ENCODE results near the gene CMTM6. TPM values are rescaled to one million over a fixed set of nuclear protein-coding genes. Genes with fewer than 3 reads are reported as not detected.

The CMTM6 gene
- total and polyA plus RNA-seq, 2 of the 8 experiments (the other 6 are each of a cell fraction or from before 2014, with no cell fraction given) = 24.0 to 51.5 TPM

GRCh38 chr3:32487781-32488473 is 14.7 kb downstream of the CMTM6 start:
- Histone ChIP-seq H3K27ac (ENCODE audit: low read depth, low read length) (no peak overlapping the region), H3K4me3 (ENCODE audit: extremely low read depth in 1 of 4, insufficient read depth in 2 of 4, low read depth in 3 of 4, low read length in 4 of 4) (no peak overlapping the region), H2BK120ac (replicated peaks; ENCODE audit: low read depth, low read length) (no peak overlapping the region)

More at GRCh38 chr3:32487781-32488473, 14.7 kb downstream of the CMTM6 start:
- no peaks in the 10 kb centered on the region for H3K79me2 ChIP-seq (ENCODE audit: control insufficient read depth in 1 of 2, insufficient read depth in 2 of 2, low read length in 2 of 2)
- H2BK12ac ChIP-seq (ENCODE audit: low read depth, low read length) = no peak overlapping the region
- H3K9ac ChIP-seq (replicated peaks in 1 of 4; ENCODE audit: extremely low read depth in 1 of 4, low read depth in 3 of 4, low read length in 3 of 4) = no peak overlapping the region
- H2BK20ac ChIP-seq (ENCODE audit: low read length) = no peak overlapping the region
- H4K91ac ChIP-seq (replicated peaks; ENCODE audit: insufficient read length, low read length) = no peak overlapping the region
- H3K14ac ChIP-seq (ENCODE audit: insufficient read length) = no peak overlapping the region
- H3K23me2 ChIP-seq (ENCODE audit: low read depth, low read length) = no peaks in the 10 kb centered on the region
- H4K5ac ChIP-seq (ENCODE audit: insufficient read length, low read depth, low read length) = no peak overlapping the region
- no peaks in the 10 kb centered on the region for H3K27me3 ChIP-seq (replicated peaks in 1 of 4; ENCODE audit: control insufficient read depth in 3 of 4, extremely low read depth in 1 of 4, insufficient read depth in 3 of 4, low read length in 3 of 4)
- no peak overlapping the region for H3K23ac ChIP-seq (ENCODE audit: insufficient read length)
- ChIA-PET CTCF (ENCODE audit: partially characterized antibody) (interaction anchor here (0.7 to 1.3 kb wide), 5 partner anchors 11 to 113 kb away, joined by 3 to 4 read pairs (median 3); no protein-coding TSS in a partner anchor), POLR2A (ENCODE audit: partially characterized antibody) (no interaction called here)
- H3K56ac ChIP-seq (replicated peaks; ENCODE audit: insufficient read length, low read depth, low read length) = no peak overlapping the region
- H3K9me3 ChIP-seq (ENCODE audit: insufficient read depth in 2 of 2, low read depth in 1 of 2, low read length in 1 of 2) = no peaks in the 10 kb centered on the region
- no peak overlapping the region for H3K4ac ChIP-seq (replicated peaks; ENCODE audit: insufficient read length, low read depth, low read length)
- no peak overlapping the region for H2BK5ac ChIP-seq (ENCODE audit: low read depth, low read length)
- DNase-seq (ENCODE audit: low read depth in 1 of 2, low spot score in 2 of 2) (no peak), FAIRE-seq (no peak)
- no peak overlapping the region for H3K18ac ChIP-seq (ENCODE audit: extremely low read depth, low read length)
- H2AK5ac ChIP-seq (ENCODE audit: low read depth, low read length) = no peak overlapping the region
- no peaks in the 10 kb centered on the region for H3K4me1 ChIP-seq (replicated peaks in 1 of 4; ENCODE audit: control insufficient read depth in 3 of 4, insufficient read depth in 4 of 4, low read length in 3 of 4)
- 88% methylated on average over 3 of the region's 3 CpGs; no CpG with 5 or more reads in 1 of the 2 experiments for WGBS, 2 experiments (ENCODE audit: extremely low coverage in 1 of 2, insufficient coverage in 1 of 2, insufficient read length in 1 of 2, insufficient replicate concordance in 2 of 2, low coverage in 1 of 2, low lambda C conversion rate in 2 of 2, missing lambda C conversion rate in 1 of 2)
- TF ChIP-seq SIRT6 (IDR thresholded peaks at IDR 0.05; ENCODE audit: low read length) (no peak), KDM5A (IDR thresholded peaks at IDR 0.05; ENCODE audit: low read length) (no peak), BACH1 (IDR thresholded peaks at IDR 0.05; ENCODE audit: low read length) (no peak), TAF7 (optimal IDR thresholded peaks at IDR 0.05; ENCODE audit: borderline replicate concordance, low read depth, low read length) (no peak), POLR2AphosphoS5 (IDR thresholded peaks at IDR 0.05; ENCODE audit: low read depth, low read length) (no peak), CBX8 (IDR thresholded peaks at IDR 0.05; ENCODE audit: borderline replicate concordance, low read depth, low read length) (no peak), SIN3A (conservative IDR thresholded peaks at IDR 0.05 in 1 of 2, IDR thresholded peaks at IDR 0.05 in 1 of 2; ENCODE audit: low read depth in 1 of 2, low read length in 2 of 2) (no peak), SP4 (IDR thresholded peaks at IDR 0.05; ENCODE audit: low read length) (no peak), TEAD4 (IDR thresholded peaks at IDR 0.05; ENCODE audit: low read depth, low read length) (no peak), ZNF274 (IDR thresholded peaks at IDR 0.05; ENCODE audit: borderline replicate concordance, extremely low read depth, low read length) (no peak), EZH2 (IDR thresholded peaks at IDR 0.05; ENCODE audit: low read depth, low read length, severe bottlenecking) (no peak), TCF12 (IDR thresholded peaks at IDR 0.05; ENCODE audit: low read depth, low read length) (no peak), FOSL1 (IDR thresholded peaks at IDR 0.05; ENCODE audit: insufficient read depth, low read depth, low read length) (no peak), SUZ12 (IDR thresholded peaks at IDR 0.05; ENCODE audit: low read length) (no peak)
- H2BK15ac ChIP-seq (ENCODE audit: low read length) = no peak overlapping the region
- H3K36me3 ChIP-seq (ENCODE audit: control insufficient read depth in 2 of 4, insufficient read depth in 4 of 4, low read length in 3 of 4) = peaks cover 0 to 9% (median 3%) of the 10 kb centered on the region in 4 experiments; a peak in 2 of 8 replicates
- no peak overlapping the region for H3K4me2 ChIP-seq (ENCODE audit: insufficient read depth in 1 of 2, low read depth in 2 of 2, low read length in 2 of 2)
- peaks cover 0 to 2% of the 10 kb centered on the region in 2 experiments for H4K20me1 ChIP-seq (replicated peaks in 1 of 2; ENCODE audit: control insufficient read depth in 1 of 2, insufficient read depth in 2 of 2, low read length in 2 of 2)
- no peak overlapping the region for H2AFZ ChIP-seq (ENCODE audit: low read length)
- H3K79me1 ChIP-seq (ENCODE audit: low read depth, low read length) = no peaks in the 10 kb centered on the region
- H4K8ac ChIP-seq (ENCODE audit: extremely low read depth, insufficient read depth, low read length) = no peak overlapping the region

All from H1 (cell line).